Ammon's horn (tissue), 1 donor: ENCODE data around the gene IGF1R.

Source experiments
- DNase-seq: peaks from one replicate; pipeline ENCODE4 v3.0.0-alpha.2; 2016; ENCODE audit warnings: low spot score

Gene IGF1R

GRCh38 chr15:98798375-98798893 lies 150.1 kb downstream of the IGF1R start:
- DNase-seq, result no peak

- DNase-seq, result no peak
Observed at GRCh38 chr15:98799461-98800390, 151.4 kb downstream of the IGF1R start.

GRCh38 chr15:98800437-98801233 lies 152.3 kb downstream of the IGF1R start:
- peak; percentile 93 for DNase-seq

- DNase-seq, result peak; percentile 95
Observed at GRCh38 chr15:98801234-98801561, 152.9 kb downstream of the IGF1R start.

- no peak for DNase-seq
Observed at GRCh38 chr15:98802187-98802586, 153.8 kb downstream of the IGF1R start.

- DNase-seq, result no peak
Observed at GRCh38 chr15:98803228-98804056, 155.1 kb downstream of the IGF1R start.

- no peak for DNase-seq
Observed at GRCh38 chr15:98804057-98804380, 155.7 kb downstream of the IGF1R start.

GRCh38 chr15:98805434-98806274 lies 157.3 kb downstream of the IGF1R start:
- no peak for DNase-seq

- no peak for DNase-seq
Observed at GRCh38 chr15:98806275-98806895, 158.0 kb downstream of the IGF1R start.

- no peak for DNase-seq
Observed at GRCh38 chr15:98807262-98807661, 158.9 kb downstream of the IGF1R start.

- DNase-seq, result peak; percentile 29
Observed at GRCh38 chr15:98809273-98809672, 160.9 kb downstream of the IGF1R start.

- no peak for DNase-seq
Observed at GRCh38 chr15:98812716-98813446, 164.5 kb downstream of the IGF1R start.

GRCh38 chr15:98813951-98814350 lies 165.6 kb downstream of the IGF1R start:
- no peak for DNase-seq

- peak; percentile 88 for DNase-seq
Observed at GRCh38 chr15:98815207-98815606, 166.9 kb downstream of the IGF1R start.

- no peak for DNase-seq
Observed at GRCh38 chr15:98817745-98818144, 169.4 kb downstream of the IGF1R start.

GRCh38 chr15:98823012-98823458 lies 174.7 kb downstream of the IGF1R start:
- DNase-seq, result no peak

GRCh38 chr15:98823616-98824015 lies 175.3 kb downstream of the IGF1R start:
- DNase-seq, result no peak

GRCh38 chr15:98824595-98824994 lies 176.3 kb downstream of the IGF1R start:
- no peak for DNase-seq

GRCh38 chr15:98826658-98827057 lies 178.3 kb downstream of the IGF1R start:
- no peak for DNase-seq

GRCh38 chr15:98827217-98827616 lies 178.9 kb downstream of the IGF1R start:
- no peak for DNase-seq
